ENCODE results near the gene MTFR1L. TPM values are rescaled to one million over a fixed set of nuclear protein-coding genes. Genes with fewer than 3 reads are reported as not detected.

The MTFR1L gene
- total RNA-seq, 1 donor from 2014 or later = 44.6 TPM

DNA sequence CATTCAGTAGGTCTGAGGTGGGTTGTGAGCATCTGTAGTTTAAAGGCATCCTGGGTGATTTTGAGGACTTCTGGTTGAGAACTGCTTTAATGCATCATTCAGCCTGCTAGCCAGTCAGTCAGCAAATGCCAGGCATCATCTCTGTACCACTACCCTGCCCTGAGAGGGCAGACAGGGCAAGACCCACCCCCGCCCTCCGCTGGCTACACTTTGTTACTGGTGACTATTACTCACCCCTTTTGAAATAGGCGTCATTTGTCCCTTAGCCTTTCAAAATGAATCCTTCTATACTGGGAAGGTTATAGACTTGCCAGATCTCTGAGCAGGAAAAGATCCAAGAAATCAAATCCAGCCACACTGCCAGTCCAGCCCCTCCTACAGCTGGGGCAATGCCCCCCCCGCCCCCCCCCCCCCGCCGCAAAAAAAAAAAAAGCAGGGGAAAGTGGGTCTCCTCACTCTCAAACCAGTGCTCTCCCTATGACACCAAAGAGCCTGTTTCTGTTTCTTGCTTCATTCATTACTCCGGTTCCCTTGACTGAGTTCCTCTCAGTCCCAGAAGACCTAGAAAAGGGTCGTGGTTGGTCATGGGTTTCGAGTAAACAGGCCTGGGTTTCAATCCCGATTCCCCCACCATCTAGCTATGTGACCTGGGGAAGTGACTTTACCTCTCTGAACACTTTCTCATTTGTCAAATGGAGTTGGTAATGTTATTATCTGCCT, 15.3 kb upstream of the MTFR1L start:
- Histone ChIP-seq H4K20me1 (ENCODE audit: insufficient read depth, low read length) (peaks cover 26% of the 10 kb centered on the region), H3K4me3 (ENCODE audit: insufficient read depth, low read depth, low read length) (no peak overlapping the region), H3K36me3 (ENCODE audit: insufficient read depth, low read length) (peaks cover 5% of the 10 kb centered on the region), H3K27ac (ENCODE audit: low read depth, low read length) (no peak overlapping the region), H2AFZ (ENCODE audit: low read depth, low read length) (no peak overlapping the region), H3K9ac (ENCODE audit: low read length) (no peak overlapping the region), H3K4me1 (ENCODE audit: insufficient read depth, low read length) (peaks cover 28% of the 10 kb centered on the region), H3K27me3 (ENCODE audit: insufficient read depth, low read length) (no peaks in the 10 kb centered on the region), H3K4me2 (ENCODE audit: low read length) (peak overlapping the region; percentile 25), H3K9me3 (ENCODE audit: insufficient read depth, low read depth, low read length) (no peaks in the 10 kb centered on the region), H3K79me2 (ENCODE audit: insufficient read depth, low read length) (peaks cover 15% of the 10 kb centered on the region)
- H3K27ac Mint-ChIP-seq (ENCODE audit: unreplicated experiment) = no peak overlapping the region
- H3K9me3 Mint-ChIP-seq (ENCODE audit: unreplicated experiment) = no peaks in the 10 kb centered on the region
- H3K27me3 Mint-ChIP-seq (ENCODE audit: low read depth, unreplicated experiment) = no peaks in the 10 kb centered on the region
- TF ChIP-seq, protein P1, sequence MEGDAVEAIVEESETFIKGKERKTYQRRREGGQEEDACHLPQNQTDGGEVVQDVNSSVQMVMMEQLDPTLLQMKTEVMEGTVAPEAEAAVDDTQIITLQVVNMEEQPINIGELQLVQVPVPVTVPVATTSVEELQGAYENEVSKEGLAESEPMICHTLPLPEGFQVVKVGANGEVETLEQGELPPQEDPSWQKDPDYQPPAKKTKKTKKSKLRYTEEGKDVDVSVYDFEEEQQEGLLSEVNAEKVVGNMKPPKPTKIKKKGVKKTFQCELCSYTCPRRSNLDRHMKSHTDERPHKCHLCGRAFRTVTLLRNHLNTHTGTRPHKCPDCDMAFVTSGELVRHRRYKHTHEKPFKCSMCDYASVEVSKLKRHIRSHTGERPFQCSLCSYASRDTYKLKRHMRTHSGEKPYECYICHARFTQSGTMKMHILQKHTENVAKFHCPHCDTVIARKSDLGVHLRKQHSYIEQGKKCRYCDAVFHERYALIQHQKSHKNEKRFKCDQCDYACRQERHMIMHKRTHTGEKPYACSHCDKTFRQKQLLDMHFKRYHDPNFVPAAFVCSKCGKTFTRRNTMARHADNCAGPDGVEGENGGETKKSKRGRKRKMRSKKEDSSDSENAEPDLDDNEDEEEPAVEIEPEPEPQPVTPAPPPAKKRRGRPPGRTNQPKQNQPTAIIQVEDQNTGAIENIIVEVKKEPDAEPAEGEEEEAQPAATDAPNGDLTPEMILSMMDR (IDR thresholded peaks at IDR 0.05; ENCODE audit: insufficient read depth, low read depth, low read length) = no peak
- TF ChIP-seq EZH2 (IDR thresholded peaks at IDR 0.05; ENCODE audit: insufficient read depth, low read length) = no peak
- peaks cover 14% of the 10 kb centered on the region for H3K36me3 Mint-ChIP-seq (ENCODE audit: low read depth, unreplicated experiment)
- DNase-seq (ENCODE audit: low read depth) (peak; percentile 46), FAIRE-seq (peak; percentile 66)
- H3K4me1 Mint-ChIP-seq (ENCODE audit: low read depth, unreplicated experiment) = peaks cover 9% of the 10 kb centered on the region
- no peak overlapping the region for H3K4me3 Mint-ChIP-seq (ENCODE audit: unreplicated experiment)

DNA sequence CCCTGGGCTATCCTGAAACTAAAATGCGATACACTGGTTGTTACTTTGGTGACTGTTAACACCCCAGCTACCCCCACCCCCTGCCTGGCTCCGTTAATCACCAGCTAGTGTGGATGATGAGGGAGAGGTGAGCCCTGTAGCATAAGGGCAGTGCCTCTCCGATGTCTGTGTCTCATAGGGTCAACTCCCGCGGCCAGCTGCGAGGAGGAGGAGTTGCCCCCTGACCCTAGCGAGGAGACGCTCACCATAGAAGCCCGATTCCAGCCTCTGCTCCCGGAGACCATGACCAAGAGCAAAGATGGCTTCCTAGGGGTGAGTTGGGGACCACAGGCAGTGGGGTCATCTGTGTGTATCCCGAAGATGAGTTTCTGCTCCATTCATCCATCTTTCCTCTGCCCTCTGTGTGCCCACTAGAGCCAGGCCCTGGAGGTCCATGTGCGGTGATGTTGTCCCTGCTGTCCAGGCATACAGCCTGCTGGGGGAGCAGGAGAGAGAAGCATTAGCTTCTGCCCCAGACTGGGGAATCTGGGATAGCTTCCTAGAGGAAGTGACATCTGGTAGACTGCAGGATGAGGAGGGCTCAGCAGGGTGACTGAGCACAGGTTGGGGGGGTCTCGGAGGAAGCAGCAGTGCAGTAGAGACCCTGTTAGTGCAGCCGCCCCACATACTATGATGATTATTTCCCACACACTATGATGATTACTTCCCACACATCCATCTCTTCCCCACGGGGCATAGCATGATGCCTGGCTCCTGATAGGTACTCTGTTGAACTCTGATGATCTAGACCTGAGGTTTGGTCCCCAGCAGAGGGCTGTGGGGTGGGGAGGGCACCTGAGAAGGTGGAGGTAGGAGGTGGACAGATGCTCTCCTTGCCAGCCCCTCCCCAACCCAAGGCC, 14.5 kb upstream of the MTFR1L start:
- Mint-ChIP-seq H3K9me3 (ENCODE audit: unreplicated experiment) (no peaks in the 10 kb centered on the region), H3K36me3 (ENCODE audit: low read depth, unreplicated experiment) (peaks cover 18% of the 10 kb centered on the region), H3K27ac (ENCODE audit: unreplicated experiment) (no peak overlapping the region), H3K4me3 (ENCODE audit: unreplicated experiment) (no peak overlapping the region), H3K4me1 (ENCODE audit: low read depth, unreplicated experiment) (peaks cover 9% of the 10 kb centered on the region), H3K27me3 (ENCODE audit: low read depth, unreplicated experiment) (no peaks in the 10 kb centered on the region)
- H3K9me3 ChIP-seq (ENCODE audit: insufficient read depth, low read depth, low read length) = no peaks in the 10 kb centered on the region
- no peaks in the 10 kb centered on the region for H3K27me3 ChIP-seq (ENCODE audit: insufficient read depth, low read length)
- peak overlapping the region; percentile 57 for H3K4me2 ChIP-seq (ENCODE audit: low read length)
- H3K4me3 ChIP-seq (ENCODE audit: insufficient read depth, low read depth, low read length) = no peak overlapping the region
- peaks cover 30% of the 10 kb centered on the region for H4K20me1 ChIP-seq (ENCODE audit: insufficient read depth, low read length)
- H3K9ac ChIP-seq (ENCODE audit: low read length) = no peak overlapping the region
- peaks cover 5% of the 10 kb centered on the region for H3K36me3 ChIP-seq (ENCODE audit: insufficient read depth, low read length)
- H3K4me1 ChIP-seq (ENCODE audit: insufficient read depth, low read length) = peaks cover 28% of the 10 kb centered on the region
- peaks cover 15% of the 10 kb centered on the region for H3K79me2 ChIP-seq (ENCODE audit: insufficient read depth, low read length)
- no peak overlapping the region for H2AFZ ChIP-seq (ENCODE audit: low read depth, low read length)
- no peak overlapping the region for H3K27ac ChIP-seq (ENCODE audit: low read depth, low read length)
- FAIRE-seq = no peak
- TF ChIP-seq, protein P1 (IDR thresholded peaks at IDR 0.05; ENCODE audit: insufficient read depth, low read depth, low read length) = no peak
- TF ChIP-seq EZH2 (IDR thresholded peaks at IDR 0.05; ENCODE audit: insufficient read depth, low read length) = no peak
- no peak for DNase-seq (ENCODE audit: low read depth)
